Measurements from ENCODE around the gene SHROOM2.
"Not testable (repeated sequence)": the region's sequence is repeated elsewhere in the genome, so short reads cannot be mapped to it uniquely, and the experiment has no call there.

The SHROOM2 gene

DNA sequence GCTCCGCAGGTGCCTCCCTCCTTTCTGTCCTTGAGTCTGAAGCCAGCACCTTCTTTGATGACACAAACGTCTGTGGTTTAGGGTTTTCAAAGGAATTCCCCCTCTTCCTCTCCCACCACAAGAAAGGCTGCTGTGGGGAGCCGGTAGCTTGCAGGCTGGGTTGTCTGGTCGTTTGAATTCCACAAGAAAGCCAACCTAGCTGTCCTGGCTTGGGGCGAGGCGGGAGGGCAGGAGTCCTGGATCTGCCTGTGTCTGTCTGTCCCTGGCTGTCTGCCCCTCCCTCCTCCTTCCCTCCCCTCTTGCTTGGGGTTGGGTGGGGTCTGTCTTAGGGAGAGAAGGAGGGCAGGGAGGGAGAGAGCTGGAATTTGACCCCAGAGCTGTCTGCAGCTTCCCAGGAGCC, 56.3 kb downstream of the SHROOM2 start:
- no peak for DNase-seq

- DNase-seq: no peak
These were observed 58.8 kb downstream of the SHROOM2 start for GRCh38 chrX:9844936-9845577.

GRCh38 chrX:9845578-9845952, 59.3 kb downstream of the SHROOM2 start:
- no peak for DNase-seq

GRCh38 chrX:9846631-9847030, 60.4 kb downstream of the SHROOM2 start:
- no peak for DNase-seq

- no peak for DNase-seq
These were observed 60.8 kb downstream of the SHROOM2 start for GRCh38 chrX:9847071-9847470.

DNA sequence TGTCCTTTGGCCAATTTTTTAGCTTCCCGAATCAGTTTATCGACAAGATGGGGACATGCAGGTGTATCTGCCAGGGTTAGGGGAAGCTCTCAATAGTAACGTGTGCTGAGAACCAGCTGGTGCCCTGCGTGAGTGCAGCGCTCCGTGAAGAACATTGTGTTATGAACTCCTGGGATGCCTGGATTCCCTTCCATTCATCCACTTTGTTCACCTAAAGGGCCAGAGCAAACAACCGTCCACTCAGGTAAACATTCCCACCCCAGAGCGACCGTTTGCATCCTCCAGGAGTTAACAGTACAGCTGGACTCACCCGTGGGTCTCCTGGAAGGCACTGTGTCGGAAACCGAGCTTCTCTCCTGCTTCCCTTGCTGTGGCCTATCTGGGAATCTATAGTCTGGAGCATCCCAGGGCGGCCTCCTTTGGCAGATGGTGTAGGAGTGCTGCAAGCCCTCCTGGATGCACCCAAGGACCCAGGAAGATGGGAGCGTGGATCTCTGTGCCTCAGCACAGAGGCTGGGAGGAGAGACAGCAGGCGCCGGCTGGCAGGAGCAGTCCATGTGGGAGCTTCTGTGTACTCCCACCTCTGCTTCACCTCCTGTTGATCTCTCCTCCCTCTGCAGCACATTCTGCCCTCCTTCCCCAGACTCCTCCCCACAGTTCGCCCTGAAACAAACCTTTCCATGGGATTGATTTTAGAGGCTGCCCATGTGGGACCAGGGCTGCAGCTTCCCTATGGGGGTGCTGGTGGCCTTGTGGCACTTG, 62.7 kb downstream of the SHROOM2 start:
- DNase-seq: no peak

GRCh38 chrX:9851890-9852289, 65.7 kb downstream of the SHROOM2 start:
- DNase-seq: no peak

GRCh38 chrX:9853307-9853706, 67.1 kb downstream of the SHROOM2 start:
- DNase-seq: no peak

DNA sequence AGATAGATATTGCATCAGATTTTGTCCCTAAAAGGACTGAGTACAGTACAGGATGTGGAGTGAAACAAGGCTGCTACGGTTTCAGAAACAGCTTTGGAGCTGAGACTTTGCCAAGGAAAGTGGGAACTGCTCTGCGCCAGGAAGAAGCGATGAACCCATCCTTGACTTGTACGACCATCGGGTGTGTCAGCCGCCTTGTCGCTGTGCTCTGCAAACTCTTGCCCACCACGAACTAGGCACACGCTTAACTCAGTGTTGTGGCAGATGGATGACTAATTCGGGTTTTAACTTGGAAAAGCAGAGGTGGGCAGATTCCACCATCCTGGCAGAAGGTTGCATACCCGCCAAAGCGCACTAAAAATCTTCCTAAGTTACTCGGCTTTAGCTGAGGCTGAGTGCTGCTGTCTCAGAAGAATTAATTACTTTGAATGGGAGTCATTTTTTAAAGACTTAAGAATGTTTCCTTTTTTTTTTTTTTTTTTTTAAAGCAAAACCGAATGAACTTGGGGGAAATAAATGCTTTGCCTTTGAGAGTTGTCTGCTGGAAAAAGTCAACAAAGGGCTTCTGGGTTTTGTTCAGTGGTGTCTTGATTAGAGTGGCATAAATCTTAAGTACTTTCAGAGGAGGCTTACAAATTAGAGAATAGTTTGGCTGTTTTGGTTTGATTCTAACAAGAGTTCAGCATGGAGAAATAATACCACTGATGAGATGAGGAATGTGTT, 69.5 kb downstream of the SHROOM2 start:
- no peak for DNase-seq

GRCh38 chrX:9856588-9856987, 70.4 kb downstream of the SHROOM2 start:
- DNase-seq: no peak

DNA sequence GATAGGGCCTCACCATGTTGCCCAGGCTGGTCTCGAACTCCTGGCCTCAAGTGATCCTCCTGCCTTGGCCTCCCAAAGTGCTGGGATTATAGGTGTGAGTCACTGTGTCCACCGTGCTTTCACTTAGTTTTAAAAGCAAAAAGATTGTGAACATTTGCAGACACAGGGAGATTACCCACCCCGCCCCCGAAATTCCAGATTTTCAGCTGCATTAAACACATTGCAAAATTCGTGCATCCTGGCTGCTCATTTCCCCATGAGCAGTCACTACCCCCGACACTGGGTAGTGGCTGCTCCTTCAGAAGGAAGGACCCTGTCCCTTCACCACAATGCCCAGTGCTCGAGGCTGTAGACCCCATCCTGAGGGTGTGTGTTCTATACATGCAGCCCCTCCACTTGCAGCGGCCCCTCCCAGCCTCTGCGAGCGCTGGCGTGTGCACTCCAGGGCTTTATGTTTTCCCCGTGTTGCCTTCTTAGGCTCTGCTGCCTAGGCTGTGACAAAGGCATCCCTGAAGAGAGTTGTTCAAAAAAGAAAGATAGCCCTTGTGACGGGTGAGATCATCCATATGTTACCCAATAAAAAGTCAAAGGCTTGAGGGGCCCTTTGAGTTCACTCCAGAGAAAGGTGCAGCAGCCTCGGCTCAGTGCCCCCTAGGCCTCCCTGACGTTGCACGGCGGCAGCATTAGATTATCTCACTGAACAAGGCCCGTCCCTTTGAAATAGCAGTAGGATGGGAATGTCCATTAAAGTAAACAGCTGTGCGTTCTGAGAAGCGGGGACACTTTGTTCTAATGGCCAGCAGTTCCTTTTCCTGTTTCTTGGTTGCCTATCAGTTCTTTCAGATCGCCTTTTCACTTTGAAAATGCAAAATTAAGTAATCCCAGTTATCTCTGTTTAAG, 71.6 kb downstream of the SHROOM2 start:
- DNase-seq: no peak

- not testable (repeated sequence) for DNase-seq
These were observed 72.5 kb downstream of the SHROOM2 start for GRCh38 chrX:9858684-9859083.

- DNase-seq: no peak
These were observed 73.7 kb downstream of the SHROOM2 start for GRCh38 chrX:9859711-9860555.

DNA sequence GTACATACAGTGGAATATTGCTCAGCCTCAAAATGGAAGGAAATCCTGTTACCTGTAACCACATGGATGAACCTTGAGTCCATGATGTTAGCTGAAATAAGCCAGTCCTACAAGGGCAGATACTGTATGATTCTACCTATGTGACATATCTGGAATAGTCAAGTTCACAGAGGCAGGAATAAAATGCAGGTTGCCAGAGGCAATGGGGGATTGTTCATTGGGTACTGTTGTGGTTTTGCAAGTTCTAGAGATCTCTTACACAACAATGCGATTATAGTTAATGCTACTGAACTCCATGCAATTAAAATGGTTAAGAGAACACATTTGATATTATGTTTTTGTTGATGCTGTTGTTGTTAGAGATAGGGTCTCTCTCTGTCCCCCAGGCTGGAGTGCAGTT, 74.6 kb downstream of the SHROOM2 start:
- no peak for DNase-seq

DNA sequence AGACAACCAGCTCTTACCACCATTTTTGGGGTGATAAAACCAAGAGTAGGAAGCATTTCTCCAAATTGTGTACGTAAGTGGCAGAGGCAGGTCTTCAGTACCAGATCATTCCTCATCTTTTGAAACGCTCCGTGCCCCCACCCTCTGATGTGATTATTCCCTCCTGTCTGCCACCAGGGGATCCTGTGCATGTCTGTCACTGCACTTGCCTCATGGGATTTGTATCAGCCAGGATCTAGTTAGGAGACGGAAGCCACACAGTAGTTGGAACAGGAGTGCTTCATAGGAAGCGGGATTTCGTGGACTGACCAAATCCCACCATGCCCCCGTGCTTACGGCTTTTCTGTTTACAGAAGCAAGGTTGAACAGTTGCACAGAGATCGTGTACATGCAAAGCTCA, 75.5 kb downstream of the SHROOM2 start:
- no peak for DNase-seq

GRCh38 chrX:9862525-9862924, 76.3 kb downstream of the SHROOM2 start:
- DNase-seq: no peak

DNA sequence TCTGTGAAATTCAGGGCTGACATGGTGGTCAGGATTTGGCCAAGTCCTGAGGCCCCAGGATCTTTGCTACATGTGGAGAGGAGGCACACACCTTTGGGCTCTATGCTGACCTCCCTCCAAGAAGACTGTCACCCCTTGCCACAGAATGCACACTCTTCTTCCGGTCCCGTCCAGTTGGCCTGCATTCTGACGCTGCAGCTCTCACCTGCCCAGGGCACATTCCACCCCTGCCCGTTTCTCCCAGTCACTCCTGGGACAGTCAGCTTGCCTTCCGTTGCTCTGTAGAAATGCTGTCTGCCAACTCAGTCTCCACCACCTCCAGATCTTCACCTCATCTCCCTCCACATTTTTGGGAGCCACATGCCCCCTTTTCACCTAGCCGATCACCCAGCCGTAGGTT, 76.7 kb downstream of the SHROOM2 start:
- DNase-seq: no peak

GRCh38 chrX:9864011-9864410, 77.8 kb downstream of the SHROOM2 start:
- no peak for DNase-seq

DNA sequence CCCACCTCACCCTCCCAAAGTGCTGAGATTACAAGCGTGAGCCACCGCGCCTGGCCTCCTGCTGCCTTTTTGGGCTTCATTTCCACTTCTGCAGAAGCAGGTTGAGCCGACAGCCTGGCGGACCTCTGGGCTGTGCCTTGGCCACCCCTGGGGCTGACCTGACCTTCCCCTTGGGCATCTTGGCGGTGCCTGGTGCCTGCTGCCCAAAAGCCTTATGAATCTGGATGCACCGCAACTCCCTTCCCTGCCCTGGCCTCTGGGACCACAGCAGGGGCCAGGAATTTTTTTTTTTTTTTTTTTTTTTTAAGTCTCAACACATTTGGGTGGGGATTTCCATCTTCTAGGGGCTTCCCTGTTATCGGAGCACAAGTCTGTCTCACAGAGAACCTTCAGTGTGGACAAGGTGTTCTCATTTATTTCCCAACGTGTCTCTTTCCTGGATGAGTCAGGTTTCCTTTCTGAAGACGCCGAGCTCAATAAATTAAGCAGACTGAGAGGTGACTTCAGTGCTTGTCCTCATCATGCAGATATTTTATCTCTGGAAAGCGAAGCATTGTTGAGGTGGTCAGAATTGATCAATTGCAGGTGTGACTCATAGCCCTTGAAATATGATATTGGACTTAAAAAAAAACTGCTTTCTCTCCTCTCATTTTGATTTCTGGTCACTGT, 79.7 kb downstream of the SHROOM2 start:
- no peak for DNase-seq

DNA sequence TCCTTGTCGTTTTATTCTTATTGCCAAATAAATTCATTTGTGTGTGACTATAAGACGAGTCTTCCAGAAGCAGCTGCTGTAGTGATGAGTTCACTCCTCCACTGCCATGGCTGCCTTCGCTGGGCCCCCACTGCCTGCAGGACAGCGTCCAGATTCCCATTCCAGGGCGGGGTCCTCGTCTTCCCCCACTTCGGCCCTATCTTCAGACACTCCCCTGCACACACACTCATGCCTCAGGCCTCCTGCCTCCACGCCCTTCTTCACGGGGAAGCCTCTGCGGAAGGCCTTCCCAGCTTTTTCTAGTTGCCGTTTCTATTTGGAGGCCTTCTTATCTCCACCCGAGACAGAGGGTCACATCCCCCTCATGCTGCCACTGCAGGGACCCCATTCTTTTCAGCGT, 80.4 kb downstream of the SHROOM2 start:
- no peak for DNase-seq

GRCh38 chrX:9867226-9867625, 81.0 kb downstream of the SHROOM2 start:
- no peak for DNase-seq

- no peak for DNase-seq
These were observed 81.5 kb downstream of the SHROOM2 start for GRCh38 chrX:9867753-9868152.
